Stimulated activated effector memory CD8-positive, alpha-beta T cell treated with anti-CD3 and anti-CD28 coated beads, Interleukin-12 subunit alpha, Interleukin-12 subunit beta, amount 100 ng/mL, for 72 hours (primary cell): ENCODE measurements around the gene TBC1D8.

Source experiments
- ATAC-seq: fragments of 150-1000 bp; cut with Tn5 transposase; 2 replicates; pipeline ENCODE4 v1.10.0; 2021
- DNase-seq, 2 donors: peaks; one replicate each; pipeline ENCODE4 v3.0.0; 2021 to 2022; ENCODE audit warnings: low spot score in 2 of 2
- H3K27ac Mint-ChIP-seq: one replicate; pipeline ENCODE4 v1.8.0; 2022; ENCODE audit warnings: mild to moderate bottlenecking, mixed read lengths
- H3K36me3 Mint-ChIP-seq: one replicate; pipeline ENCODE4 v1.8.0; 2022; ENCODE audit warnings: mild to moderate bottlenecking, mixed read lengths
- H3K4me1 Mint-ChIP-seq: one replicate; pipeline ENCODE4 v1.8.0; 2022; ENCODE audit warnings: mixed read lengths
- H3K4me3 Mint-ChIP-seq: one replicate; pipeline ENCODE4 v1.8.0; 2022; ENCODE audit warnings: mild to moderate bottlenecking, mixed read lengths
- H3K9me3 Mint-ChIP-seq: one replicate; pipeline ENCODE4 v1.8.0; 2022; ENCODE audit warnings: mixed read lengths

Gene TBC1D8

GRCh38 chr2:101048756-101049155 lies 102.4 kb downstream of the TBC1D8 start:
- no peak for DNase-seq
- H3K27ac Mint-ChIP-seq, result no peak overlapping the region
- no peak for ATAC-seq
- H3K9me3 Mint-ChIP-seq, result no peaks in the 10 kb centered on the region
- H3K36me3 Mint-ChIP-seq, result no peaks in the 10 kb centered on the region
- H3K4me1 Mint-ChIP-seq, result no peaks in the 10 kb centered on the region
- H3K4me3 Mint-ChIP-seq, result no peak overlapping the region

- H3K9me3 Mint-ChIP-seq, result no peaks in the 10 kb centered on the region
- no peak overlapping the region for H3K4me3 Mint-ChIP-seq
- no peaks in the 10 kb centered on the region for H3K36me3 Mint-ChIP-seq
- H3K4me1 Mint-ChIP-seq, result no peaks in the 10 kb centered on the region
- DNase-seq, result no peak
- no peak for ATAC-seq
- H3K27ac Mint-ChIP-seq, result no peak overlapping the region
Measured at GRCh38 chr2:101047774-101048173, 103.4 kb downstream of the TBC1D8 start.

- Mint-ChIP-seq H3K9me3 (no peaks in the 10 kb centered on the region), H3K4me1 (no peaks in the 10 kb centered on the region), H3K36me3 (no peaks in the 10 kb centered on the region), H3K4me3 (no peak overlapping the region), H3K27ac (no peak overlapping the region)
- no peak for ATAC-seq
- DNase-seq, result no peak
Measured at GRCh38 chr2:101047075-101047766, 104.0 kb downstream of the TBC1D8 start.

- Mint-ChIP-seq H3K4me3 (no peak overlapping the region), H3K9me3 (no peaks in the 10 kb centered on the region), H3K4me1 (no peaks in the 10 kb centered on the region), H3K27ac (no peak overlapping the region), H3K36me3 (no peaks in the 10 kb centered on the region)
- DNase-seq (no peak), ATAC-seq (no peak)
Measured at GRCh38 chr2:101045330-101045729, 105.9 kb downstream of the TBC1D8 start.

- Mint-ChIP-seq H3K4me3 (no peak overlapping the region), H3K4me1 (no peaks in the 10 kb centered on the region)
- no peak for DNase-seq
Measured at GRCh38 chr2:101041413-101041812, 109.8 kb downstream of the TBC1D8 start.

GRCh38 chr2:101040761-101041160 lies 110.4 kb downstream of the TBC1D8 start:
- no peak overlapping the region for H3K27ac Mint-ChIP-seq
- no peaks in the 10 kb centered on the region for H3K4me1 Mint-ChIP-seq
- H3K9me3 Mint-ChIP-seq, result no peaks in the 10 kb centered on the region
- no peak for DNase-seq
- H3K36me3 Mint-ChIP-seq, result no peaks in the 10 kb centered on the region
- ATAC-seq, result no peak
- no peak overlapping the region for H3K4me3 Mint-ChIP-seq

More at GRCh38 chr2:101041413-101041812, 109.8 kb downstream of the TBC1D8 start:
- Mint-ChIP-seq H3K9me3 (no peaks in the 10 kb centered on the region), H3K27ac (no peak overlapping the region), H3K36me3 (no peaks in the 10 kb centered on the region)
- ATAC-seq, result no peak

- DNase-seq, result no peak
- Mint-ChIP-seq H3K27ac (no peak overlapping the region), H3K36me3 (no peaks in the 10 kb centered on the region), H3K9me3 (no peaks in the 10 kb centered on the region), H3K4me3 (no peak overlapping the region), H3K4me1 (no peaks in the 10 kb centered on the region)
- no peak for ATAC-seq
Measured at GRCh38 chr2:101040072-101040471, 111.1 kb downstream of the TBC1D8 start.

GRCh38 chr2:101038455-101039255 lies 112.5 kb downstream of the TBC1D8 start:
- Mint-ChIP-seq H3K27ac (no peak overlapping the region), H3K9me3 (no peaks in the 10 kb centered on the region), H3K4me3 (no peak overlapping the region), H3K4me1 (no peaks in the 10 kb centered on the region), H3K36me3 (no peaks in the 10 kb centered on the region)
- no peak for ATAC-seq
- DNase-seq, result peak in 1 of 2 donors; percentile 55

GRCh38 chr2:101037161-101037755 lies 113.9 kb downstream of the TBC1D8 start:
- Mint-ChIP-seq H3K9me3 (no peaks in the 10 kb centered on the region), H3K27ac (no peak overlapping the region), H3K4me1 (no peaks in the 10 kb centered on the region), H3K4me3 (no peak overlapping the region), H3K36me3 (no peaks in the 10 kb centered on the region)
- ATAC-seq (no peak), DNase-seq (no peak)

GRCh38 chr2:101036562-101036961 lies 114.6 kb downstream of the TBC1D8 start:
- ATAC-seq (no peak), DNase-seq (no peak)
- Mint-ChIP-seq H3K9me3 (no peaks in the 10 kb centered on the region), H3K4me1 (no peaks in the 10 kb centered on the region), H3K36me3 (no peaks in the 10 kb centered on the region), H3K4me3 (no peak overlapping the region), H3K27ac (no peak overlapping the region)

GRCh38 chr2:101032084-101032776 lies 119.0 kb downstream of the TBC1D8 start:
- Mint-ChIP-seq H3K4me1 (no peaks in the 10 kb centered on the region), H3K4me3 (no peak overlapping the region), H3K27ac (no peak overlapping the region), H3K36me3 (no peaks in the 10 kb centered on the region), H3K9me3 (no peaks in the 10 kb centered on the region)
- ATAC-seq (no peak), DNase-seq (no peak)

GRCh38 chr2:101030866-101031554 lies 120.2 kb downstream of the TBC1D8 start:
- H3K4me3 Mint-ChIP-seq, result no peak overlapping the region
- H3K9me3 Mint-ChIP-seq, result no peaks in the 10 kb centered on the region
- DNase-seq (no peak), ATAC-seq (no peak)
- H3K36me3 Mint-ChIP-seq, result no peaks in the 10 kb centered on the region
- no peaks in the 10 kb centered on the region for H3K4me1 Mint-ChIP-seq
- no peak overlapping the region for H3K27ac Mint-ChIP-seq

- no peak overlapping the region for H3K4me3 Mint-ChIP-seq
- H3K27ac Mint-ChIP-seq, result no peak overlapping the region
- H3K4me1 Mint-ChIP-seq, result no peaks in the 10 kb centered on the region
- H3K36me3 Mint-ChIP-seq, result no peaks in the 10 kb centered on the region
- DNase-seq, result no peak
- H3K9me3 Mint-ChIP-seq, result no peaks in the 10 kb centered on the region
- no peak for ATAC-seq
Measured at GRCh38 chr2:101027852-101028251, 123.3 kb downstream of the TBC1D8 start.

- H3K4me1 Mint-ChIP-seq, result no peaks in the 10 kb centered on the region
- H3K9me3 Mint-ChIP-seq, result no peaks in the 10 kb centered on the region
- no peak for DNase-seq
- no peak for ATAC-seq
- no peak overlapping the region for H3K27ac Mint-ChIP-seq
- no peak overlapping the region for H3K4me3 Mint-ChIP-seq
- H3K36me3 Mint-ChIP-seq, result no peaks in the 10 kb centered on the region
Measured at GRCh38 chr2:101026923-101027469, 124.2 kb downstream of the TBC1D8 start.

- DNase-seq, result no peak
- Mint-ChIP-seq H3K27ac (no peak overlapping the region), H3K9me3 (no peaks in the 10 kb centered on the region), H3K4me1 (no peaks in the 10 kb centered on the region), H3K4me3 (no peak overlapping the region), H3K36me3 (peaks cover under 1% of the 10 kb centered on the region)
- ATAC-seq, result no peak
Measured at GRCh38 chr2:101026253-101026701, 124.9 kb downstream of the TBC1D8 start.
